HUES48 (cell line): ENCODE measurements around the gene NTN3.

Source experiments
- H3K27ac ChIP-seq: one replicate; pipeline ENCODE4 v1.7.0; 2013; ENCODE audit warnings: low read depth, low read length, inconsistent platforms
- H3K27me3 ChIP-seq: 2 replicates; pipeline ENCODE4 v1.6.1; 2013; ENCODE audit warnings: mild to moderate bottlenecking, low read length; ENCODE audit not compliant: control insufficient read depth, insufficient read depth
- H3K36me3 ChIP-seq: 2 replicates; pipeline ENCODE4 v1.6.1; 2013; ENCODE audit warnings: low read length; ENCODE audit not compliant: control insufficient read depth, insufficient read depth
- H3K4me1 ChIP-seq: 2 replicates; pipeline ENCODE4 v1.6.1; 2013; ENCODE audit warnings: mild to moderate bottlenecking, low read length; ENCODE audit not compliant: control insufficient read depth, insufficient read depth
- H3K4me3 ChIP-seq: 2 replicates; pipeline ENCODE4 v1.5.1; 2013; ENCODE audit warnings: mild to moderate bottlenecking, low read depth, low read length
- H3K9ac ChIP-seq: 2 replicates; pipeline ENCODE4 v1.6.1; 2013; ENCODE audit warnings: mild to moderate bottlenecking, low read depth, low read length, moderate library complexity
- H3K9me3 ChIP-seq: 2 replicates; pipeline ENCODE4 v1.6.1; 2013; ENCODE audit warnings: low read length; ENCODE audit not compliant: control insufficient read depth, insufficient read depth

The NTN3 gene

GRCh38 chr16:2443555-2443954 lies 27.5 kb upstream of the NTN3 start:
- Histone ChIP-seq H3K9me3 (no peaks in the 10 kb centered on the region), H3K4me1 (no peaks in the 10 kb centered on the region), H3K27ac (no peak overlapping the region), H3K9ac (no peak overlapping the region), H3K27me3 (no peaks in the 10 kb centered on the region), H3K4me3 (no peak overlapping the region), H3K36me3 (peaks cover 76% of the 10 kb centered on the region)

GRCh38 chr16:2447920-2448583 lies 23.0 kb upstream of the NTN3 start:
- Histone ChIP-seq H3K9me3 (no peaks in the 10 kb centered on the region), H3K9ac (no peak overlapping the region), H3K4me3 (no peak overlapping the region), H3K4me1 (no peaks in the 10 kb centered on the region), H3K27ac (no peak overlapping the region), H3K27me3 (no peaks in the 10 kb centered on the region), H3K36me3 (peaks cover 87% of the 10 kb centered on the region)

- H3K9ac ChIP-seq = no peak overlapping the region
- no peaks in the 10 kb centered on the region for H3K9me3 ChIP-seq
- H3K27ac ChIP-seq = no peak overlapping the region
- peaks cover 91% of the 10 kb centered on the region for H3K36me3 ChIP-seq
- H3K4me3 ChIP-seq = no peak overlapping the region
- H3K4me1 ChIP-seq = no peaks in the 10 kb centered on the region
- H3K27me3 ChIP-seq = no peaks in the 10 kb centered on the region
Measured at GRCh38 chr16:2449118-2449517, 22.0 kb upstream of the NTN3 start.

- Histone ChIP-seq H3K27me3 (no peaks in the 10 kb centered on the region), H3K36me3 (peaks cover 92% of the 10 kb centered on the region), H3K4me3 (no peak overlapping the region), H3K9me3 (no peaks in the 10 kb centered on the region), H3K9ac (no peak overlapping the region), H3K4me1 (no peaks in the 10 kb centered on the region), H3K27ac (no peak overlapping the region)
Measured at GRCh38 chr16:2450535-2450934, 20.6 kb upstream of the NTN3 start.

GRCh38 chr16:2450975-2451381 lies 20.1 kb upstream of the NTN3 start:
- Histone ChIP-seq H3K36me3 (peaks cover 92% of the 10 kb centered on the region), H3K9me3 (no peaks in the 10 kb centered on the region), H3K9ac (no peak overlapping the region)

GRCh38 chr16:2451851-2452320 lies 19.2 kb upstream of the NTN3 start:
- H3K27me3 ChIP-seq = no peaks in the 10 kb centered on the region
- H3K9me3 ChIP-seq = no peaks in the 10 kb centered on the region
- H3K4me3 ChIP-seq = no peak overlapping the region
- no peak overlapping the region for H3K27ac ChIP-seq
- no peak overlapping the region for H3K9ac ChIP-seq
- no peaks in the 10 kb centered on the region for H3K4me1 ChIP-seq
- peaks cover 92% of the 10 kb centered on the region for H3K36me3 ChIP-seq

More at GRCh38 chr16:2450975-2451381, 20.1 kb upstream of the NTN3 start:
- Histone ChIP-seq H3K27ac (no peak overlapping the region), H3K27me3 (no peaks in the 10 kb centered on the region), H3K4me1 (no peaks in the 10 kb centered on the region), H3K4me3 (no peak overlapping the region)

GRCh38 chr16:2452650-2453049 lies 18.4 kb upstream of the NTN3 start:
- no peaks in the 10 kb centered on the region for H3K9me3 ChIP-seq
- H3K9ac ChIP-seq = no peak overlapping the region
- H3K4me3 ChIP-seq = no peak overlapping the region
- H3K4me1 ChIP-seq = no peaks in the 10 kb centered on the region
- H3K27me3 ChIP-seq = no peaks in the 10 kb centered on the region
- H3K27ac ChIP-seq = no peak overlapping the region
- peaks cover 94% of the 10 kb centered on the region for H3K36me3 ChIP-seq

- Histone ChIP-seq H3K36me3 (peaks cover 74% of the 10 kb centered on the region), H3K4me1 (no peaks in the 10 kb centered on the region), H3K9me3 (no peaks in the 10 kb centered on the region), H3K9ac (no peak overlapping the region), H3K27ac (no peak overlapping the region), H3K27me3 (no peaks in the 10 kb centered on the region), H3K4me3 (no peak overlapping the region)
Measured at GRCh38 chr16:2455081-2455845, 15.8 kb upstream of the NTN3 start.

- Histone ChIP-seq H3K36me3 (peaks cover 69% of the 10 kb centered on the region), H3K27ac (no peak overlapping the region), H3K27me3 (no peaks in the 10 kb centered on the region), H3K4me3 (no peak overlapping the region), H3K9ac (no peak overlapping the region), H3K4me1 (0 out of 2 replicates have a peak, but pooled peaks cover 4% of the 10 kb centered on the region), H3K9me3 (no peaks in the 10 kb centered on the region)
Measured at GRCh38 chr16:2456551-2457153, 14.4 kb upstream of the NTN3 start.

GRCh38 chr16:2457267-2457666 lies 13.8 kb upstream of the NTN3 start:
- Histone ChIP-seq H3K4me3 (no peak overlapping the region), H3K4me1 (0 out of 2 replicates have a peak, but pooled peaks cover 4% of the 10 kb centered on the region), H3K27ac (no peak overlapping the region), H3K27me3 (no peaks in the 10 kb centered on the region), H3K36me3 (peaks cover 69% of the 10 kb centered on the region), H3K9ac (no peak overlapping the region), H3K9me3 (no peaks in the 10 kb centered on the region)

GRCh38 chr16:2457946-2458345 lies 13.2 kb upstream of the NTN3 start:
- H3K4me3 ChIP-seq = no peak overlapping the region
- H3K27me3 ChIP-seq = no peaks in the 10 kb centered on the region
- peaks cover 68% of the 10 kb centered on the region for H3K36me3 ChIP-seq
- H3K9me3 ChIP-seq = no peaks in the 10 kb centered on the region
- H3K27ac ChIP-seq = no peak overlapping the region
- no peak overlapping the region for H3K9ac ChIP-seq
- H3K4me1 ChIP-seq = 0 out of 2 replicates have a peak, but pooled peaks cover 4% of the 10 kb centered on the region
